Activated naive CD8-positive, alpha-beta T cell treated with anti-CD3 and anti-CD28 coated beads, Interleukin-2, amount 50 U/mL, for 16 hours (primary cell): Measurements from ENCODE around the gene CCDC175.

Experiments used
- DNase-seq: peaks from one replicate; pipeline ENCODE4 v3.0.0-alpha.2; 2020; ENCODE audit warnings: low read depth, low spot score

CCDC175 gene

DNA sequence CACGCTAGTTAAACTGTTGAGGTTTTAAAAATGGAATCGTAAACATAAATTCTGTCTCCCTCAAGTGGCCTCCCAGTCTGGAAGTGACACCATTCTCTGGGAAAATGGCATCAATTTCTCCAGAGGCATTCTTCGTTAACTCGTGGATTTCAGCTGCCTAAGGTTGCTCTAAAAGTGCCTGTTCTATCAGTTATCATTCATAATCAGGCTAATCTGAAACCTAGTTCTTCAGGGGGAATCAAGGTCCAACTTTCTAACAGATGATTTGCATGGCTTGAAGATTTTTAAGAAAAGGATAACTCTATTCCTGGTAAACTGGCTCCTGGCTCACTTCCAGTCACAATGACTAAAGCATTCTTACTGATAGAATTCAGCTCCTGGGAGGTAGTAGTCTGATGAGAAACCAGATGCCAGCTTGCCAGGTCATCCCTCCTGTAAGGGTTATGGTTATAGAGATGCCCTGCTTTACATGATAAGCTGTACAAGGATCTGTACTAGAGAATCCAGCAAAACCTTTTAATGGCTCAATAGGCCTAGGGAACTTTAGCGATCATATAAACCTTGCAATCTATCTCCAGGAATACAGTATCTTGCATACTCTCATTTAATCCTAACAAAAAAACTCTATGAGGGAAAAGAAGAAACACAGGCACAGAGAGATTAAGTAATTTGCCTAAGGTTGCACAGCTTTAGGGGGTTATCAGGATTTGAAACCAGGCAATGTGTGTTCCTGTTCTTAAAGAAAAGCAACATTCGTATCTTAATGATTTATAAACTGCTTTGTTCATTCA is 93.9 kb downstream of the CCDC175 start:
- no peak for DNase-seq

DNA sequence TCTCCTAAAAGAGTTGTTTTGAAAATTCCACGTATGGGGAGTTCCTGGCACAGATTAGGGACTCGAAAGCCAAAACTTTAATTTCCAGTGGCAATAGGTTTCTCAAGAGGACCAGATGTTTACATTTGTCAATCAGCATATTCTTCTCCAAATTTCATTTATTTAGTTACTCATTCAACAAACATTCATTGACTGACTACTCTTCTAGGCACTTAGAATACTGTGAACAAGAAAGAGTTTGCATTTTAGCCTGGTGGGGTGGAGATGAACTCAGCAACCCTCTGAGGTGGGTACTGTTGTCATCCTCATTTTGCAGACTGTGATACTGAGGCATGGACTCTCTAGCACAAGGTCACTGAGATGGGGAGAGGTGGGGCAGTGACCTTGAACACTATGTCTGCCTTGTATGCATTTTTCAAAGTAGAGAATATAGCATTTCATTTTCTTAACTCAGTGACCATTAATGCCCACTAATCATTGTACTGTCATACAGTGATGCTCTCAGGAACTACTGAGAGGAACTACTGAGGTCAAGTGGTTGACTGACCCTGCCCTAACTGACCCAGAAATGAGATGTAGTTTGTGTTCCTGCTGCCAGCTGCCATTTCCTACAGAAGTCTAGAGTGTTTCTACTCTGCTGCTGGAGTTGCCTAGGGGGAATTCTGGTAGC is 94.6 kb downstream of the CCDC175 start:
- no peak for DNase-seq

DNA sequence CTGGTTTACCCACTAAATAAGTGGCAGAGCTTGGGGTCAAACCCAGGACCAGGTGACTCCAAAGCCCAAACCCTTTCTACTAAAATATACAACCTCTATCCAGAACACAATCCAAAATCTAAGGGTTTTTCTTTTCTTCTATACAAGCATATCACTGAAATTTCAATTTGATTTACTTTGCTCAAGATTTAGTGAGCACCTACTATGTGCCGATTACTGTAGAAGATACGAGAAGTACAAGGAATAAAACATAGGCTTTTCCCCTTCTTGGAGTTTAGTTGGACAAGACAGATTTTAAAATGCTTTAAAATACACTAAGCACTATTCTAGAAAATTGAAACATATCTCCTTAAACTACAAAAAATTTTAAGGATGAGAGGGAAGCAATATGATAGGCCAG is 95.2 kb downstream of the CCDC175 start:
- no peak for DNase-seq

DNA sequence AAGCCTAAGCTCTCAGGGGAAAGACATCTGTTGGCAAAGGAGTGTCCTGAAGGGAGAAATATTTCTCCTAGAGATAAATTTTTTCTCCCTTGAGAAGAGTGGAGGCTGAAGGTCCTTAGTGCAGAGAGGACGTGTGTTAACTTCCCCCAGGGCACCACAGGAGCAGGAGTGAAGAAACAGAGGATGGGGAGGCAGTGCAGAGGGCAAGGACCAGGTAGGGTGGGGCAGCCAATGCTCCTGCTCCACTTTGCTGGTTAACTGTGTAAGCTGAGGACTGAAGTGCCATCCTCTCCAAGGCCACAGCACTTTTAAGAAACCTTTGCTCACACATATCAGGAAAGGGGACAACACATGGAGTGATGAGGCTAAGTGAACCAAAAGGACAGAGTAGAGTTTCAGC is 96.4 kb downstream of the CCDC175 start:
- no peak for DNase-seq

DNA sequence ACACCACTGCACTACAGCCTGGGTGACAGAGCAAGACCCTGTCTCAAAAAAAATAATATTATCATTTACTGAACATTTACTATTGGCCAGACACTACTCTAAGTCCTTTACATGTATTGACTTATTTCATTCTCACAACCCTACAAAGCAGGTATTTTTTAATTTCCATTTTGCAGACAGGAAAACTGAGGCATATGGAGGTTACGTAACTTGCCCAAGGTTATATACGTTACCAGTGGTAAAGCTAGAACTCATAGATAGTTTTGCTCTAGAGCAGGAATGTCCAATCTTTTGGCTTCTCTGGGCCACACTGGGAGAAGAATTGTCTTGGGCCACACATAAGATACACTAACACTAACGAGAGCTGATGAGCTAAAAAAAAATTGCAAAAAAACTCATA is 98.1 kb downstream of the CCDC175 start:
- DNase-seq: no peak

DNA sequence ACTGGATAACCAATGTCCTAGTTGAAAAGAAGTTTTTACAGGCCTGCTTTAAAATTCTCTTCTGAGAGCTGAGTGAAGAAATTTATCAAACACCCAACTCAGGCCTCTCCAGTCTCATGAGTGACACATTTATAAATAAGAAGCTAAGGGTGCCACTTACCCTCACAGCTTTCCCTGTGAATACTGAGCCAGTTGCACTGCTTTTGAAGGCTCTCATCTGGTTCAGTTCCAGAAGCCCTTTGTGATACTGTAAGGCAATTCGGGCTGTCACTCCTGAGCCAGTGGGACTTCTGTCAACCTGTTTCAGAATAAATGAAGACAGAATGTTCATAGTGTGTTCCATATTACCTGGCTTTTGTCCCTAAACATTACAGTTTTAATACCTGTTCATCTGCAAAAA is 100.9 kb downstream of the CCDC175 start:
- no peak for DNase-seq

DNA sequence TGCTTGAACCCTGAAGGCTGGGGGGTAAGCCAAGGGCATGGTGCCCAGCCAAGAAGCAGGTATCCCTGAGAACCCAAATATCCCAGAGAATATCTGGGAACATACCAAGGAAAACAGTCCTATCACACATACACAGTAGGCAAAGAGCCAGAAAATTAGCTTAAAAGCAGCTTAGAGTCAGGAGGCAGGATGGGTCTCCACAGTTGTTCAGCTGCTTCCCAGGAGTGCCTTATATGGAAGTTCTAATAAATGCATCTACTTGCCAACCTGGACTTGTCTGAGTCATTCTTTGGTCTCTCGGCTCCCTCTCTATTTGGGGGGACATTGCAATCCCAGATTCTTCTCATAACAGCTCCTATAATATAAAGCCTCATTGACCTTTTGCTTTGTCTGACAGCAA is 102.4 kb downstream of the CCDC175 start:
- no peak for DNase-seq

DNA sequence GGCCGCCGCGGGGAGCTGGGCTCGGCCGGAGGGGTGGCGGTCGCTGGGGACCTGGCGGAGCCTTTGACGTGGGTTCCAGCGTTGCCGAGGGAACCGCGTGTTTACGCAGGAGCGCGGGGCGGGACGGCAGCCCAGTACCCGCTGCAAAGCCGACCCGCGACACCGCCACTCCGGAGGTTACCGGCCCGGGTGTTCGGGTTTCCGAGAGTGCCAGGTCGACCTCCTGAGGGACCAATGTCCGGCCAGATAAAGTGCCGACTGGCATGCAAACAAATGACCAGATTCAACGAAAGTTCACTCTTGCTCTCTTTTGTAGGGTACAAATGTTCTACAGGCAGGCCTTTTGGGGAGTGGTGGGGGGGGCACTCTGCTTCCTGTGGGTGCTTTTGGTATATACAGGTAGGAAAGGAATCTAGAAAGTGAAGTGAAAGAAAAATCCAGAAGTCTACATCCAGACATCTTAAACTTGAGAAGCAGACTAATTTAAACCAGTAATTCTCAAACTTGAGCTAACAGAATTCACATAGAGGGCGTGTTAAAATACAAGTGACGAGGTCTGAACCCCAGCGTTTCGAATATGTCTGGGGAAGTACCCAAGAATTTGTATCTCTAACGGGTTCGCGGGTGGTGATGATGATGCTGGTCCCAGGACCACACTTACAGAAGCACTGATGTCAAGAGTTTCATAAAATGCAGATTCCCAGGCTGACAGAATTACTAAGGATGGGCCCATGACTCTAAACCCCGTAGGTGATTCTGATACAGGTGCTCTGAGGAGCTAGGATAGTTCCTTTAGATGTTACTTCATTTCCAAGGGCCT is 111.1 kb downstream of the CCDC175 start, which contains the start of gene GPR135:
Gene GPR135, minus strand, starts transcription at position 65 of the 820 bp plus-strand sequence. CDS start 154 bp downstream, outside the sequence.
- DNase-seq: no peak

DNA sequence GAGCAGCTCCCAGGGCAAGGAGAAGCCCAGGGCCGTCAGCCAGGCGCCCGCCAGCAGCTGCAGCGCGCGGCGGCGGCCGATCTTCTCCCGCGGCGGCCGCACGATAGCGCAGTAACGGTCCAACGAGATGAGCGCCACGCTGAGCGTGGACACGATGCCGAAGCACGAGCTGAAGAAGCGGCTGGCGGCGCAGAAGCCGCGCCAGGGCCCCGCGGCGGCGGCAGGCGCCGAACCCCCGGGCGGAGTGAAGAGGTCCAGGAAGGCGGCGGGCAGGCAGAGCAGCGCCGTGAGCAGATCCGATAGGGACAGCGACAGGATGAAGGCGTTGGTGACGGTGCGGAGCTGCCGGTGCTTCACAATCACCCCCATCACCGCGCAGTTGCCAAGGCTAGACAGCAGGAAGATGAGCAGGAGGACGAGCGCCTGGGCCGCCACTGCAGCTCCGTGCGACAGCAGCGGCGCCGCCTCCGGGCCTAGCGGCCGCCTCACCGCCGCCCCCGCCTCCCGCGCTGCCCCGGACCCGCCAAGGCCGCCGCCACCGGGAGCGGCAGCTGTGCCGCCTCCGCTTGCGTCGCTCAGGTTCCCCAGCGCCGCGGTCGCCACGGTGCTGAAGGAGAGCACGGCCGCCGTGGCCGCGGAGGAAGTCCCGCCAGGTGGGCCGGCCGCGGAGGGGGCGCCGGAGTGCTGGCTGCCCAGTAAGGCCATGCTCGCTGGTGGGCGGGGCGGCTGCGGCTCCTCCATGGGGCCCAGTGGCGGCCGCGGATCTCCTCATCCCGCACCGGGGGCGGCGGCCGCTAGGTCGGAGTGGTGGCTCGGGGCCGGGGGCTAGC is 111.9 kb downstream of the CCDC175 start:
- DNase-seq: peak; percentile 14

DNA sequence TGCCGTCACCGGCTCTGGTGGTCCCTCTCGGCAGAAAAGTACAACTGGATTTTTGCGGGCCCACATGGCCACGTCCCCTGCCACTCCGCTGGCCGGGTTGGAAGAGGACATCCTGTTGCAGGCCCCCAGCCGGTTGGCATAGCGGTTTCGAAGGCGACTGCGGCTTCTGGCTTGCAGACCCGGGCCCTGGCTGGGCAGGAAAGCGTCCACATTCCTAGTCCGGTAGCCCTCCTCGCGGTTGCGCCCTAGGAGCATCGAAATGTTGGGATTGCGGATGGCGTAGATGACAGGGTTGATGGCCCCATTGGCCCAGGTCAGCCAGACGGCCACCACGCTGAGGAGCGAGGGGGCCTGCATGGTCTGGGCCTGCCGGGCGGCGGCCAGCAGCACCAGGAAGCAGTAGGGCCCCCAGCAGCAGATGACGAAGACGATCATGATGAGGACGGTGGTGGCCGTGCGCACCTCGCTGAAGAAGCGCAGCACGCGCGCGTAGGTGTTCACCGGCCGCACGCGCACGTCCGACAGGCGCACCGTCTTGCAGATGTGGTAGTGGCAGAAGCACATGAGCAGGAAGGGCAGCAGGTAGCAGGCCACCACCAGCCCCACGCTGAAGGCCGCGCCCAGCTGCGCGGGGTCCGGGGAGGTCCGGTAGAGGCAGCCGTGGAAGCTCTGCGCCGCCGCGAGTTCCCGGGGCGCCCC is 112.7 kb downstream of the CCDC175 start:
- DNase-seq: no peak

DNA sequence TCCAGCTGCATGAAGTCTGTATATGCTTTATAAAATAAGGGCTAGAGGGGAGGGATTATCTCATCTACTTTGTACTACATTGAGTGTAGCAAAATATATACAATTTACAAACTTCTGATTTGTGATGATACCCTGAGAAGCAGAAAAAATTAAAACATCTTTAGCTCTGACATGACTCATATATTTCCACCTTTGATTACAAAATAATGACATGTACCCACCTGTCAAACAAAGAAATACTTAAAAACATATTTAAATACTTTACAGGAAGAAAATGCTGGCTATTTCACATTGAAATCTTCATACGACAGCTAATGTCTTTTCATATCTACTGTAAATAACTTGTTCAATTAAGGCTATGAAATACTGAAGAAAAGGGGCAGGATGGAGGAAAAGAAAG is 114.7 kb downstream of the CCDC175 start:
- no peak for DNase-seq

DNA sequence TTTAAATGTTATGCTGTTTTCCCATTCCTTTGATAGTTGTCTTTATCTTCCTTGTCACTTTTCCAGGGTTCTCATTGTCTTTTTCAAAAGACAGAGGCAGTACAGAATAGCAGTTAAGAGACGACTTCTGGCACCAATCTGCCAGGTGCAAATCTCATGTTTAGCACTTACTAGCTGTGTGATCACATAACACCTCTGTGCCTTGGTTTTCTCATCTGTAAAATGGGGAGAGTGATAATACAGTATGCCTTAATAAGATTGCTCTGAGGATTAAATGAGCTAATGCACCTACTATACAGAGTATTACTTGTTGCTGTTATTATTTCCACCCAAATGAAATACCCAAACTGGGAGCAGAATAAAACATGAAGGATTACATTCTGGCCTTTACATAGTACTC is 116.2 kb downstream of the CCDC175 start:
- no peak for DNase-seq

DNA sequence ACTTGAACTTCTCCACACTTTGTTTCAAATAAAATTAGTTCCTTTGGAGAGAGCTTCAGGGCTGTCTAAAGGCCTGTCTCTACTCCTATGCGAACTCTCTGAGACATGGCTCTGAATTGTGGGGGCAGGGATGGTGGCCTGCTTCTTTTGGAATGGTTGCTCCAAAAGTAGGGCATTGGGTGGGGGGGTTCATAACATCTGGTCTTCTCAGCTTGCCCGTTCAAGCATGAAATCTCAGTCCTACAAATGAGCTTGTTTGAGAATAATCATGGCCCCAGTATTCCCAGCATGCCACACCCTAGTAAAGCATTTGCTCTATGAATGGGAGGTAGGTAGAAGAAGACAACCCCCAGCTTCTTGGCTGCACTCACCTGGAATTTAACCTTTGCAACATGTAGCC is 118.1 kb downstream of the CCDC175 start:
- no peak for DNase-seq

DNA sequence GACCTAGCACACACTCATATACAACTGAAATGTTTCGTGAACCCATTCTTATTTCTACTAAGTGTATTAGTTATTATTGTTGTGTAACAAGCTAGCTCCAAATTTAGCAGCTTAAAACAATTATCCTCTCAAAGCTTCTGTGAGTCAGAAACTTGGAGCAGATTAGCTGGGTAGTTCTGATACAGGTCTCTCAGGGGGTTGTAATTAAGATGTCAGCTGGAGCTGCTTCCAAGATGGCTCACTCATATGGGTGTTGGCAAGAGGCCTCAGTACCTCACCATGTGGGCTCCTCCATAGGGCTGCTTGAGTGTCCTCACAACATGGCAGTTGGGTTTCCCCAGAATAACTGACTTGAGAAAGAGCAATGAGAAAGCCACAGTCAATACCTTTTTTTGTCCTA is 121.2 kb downstream of the CCDC175 start:
- no peak for DNase-seq
